SK-N-SH (cell line): ENCODE data around the gene NUMBL.

ENCODE experiments used
- CHD2 ChIP-seq: fragments of 150-350 bp; IDR thresholded peaks from 2 replicates; pipeline ENCODE4 v1.6.1; 2018; ENCODE audit warnings: low read length; ENCODE audit not compliant: partially characterized antibody
- EZH2phosphoT487 ChIP-seq: fragments of 200-600 bp; sonication (generic); IDR thresholded peaks from 2 replicates; pipeline ENCODE4 v1.6.1; 2017; ENCODE audit warnings: low read depth, mixed run types, mild to moderate bottlenecking, antibody characterized with exemption, moderate library complexity, borderline replicate concordance
- RFX5 ChIP-seq: IDR thresholded peaks from 2 replicates; pipeline ENCODE4 v1.6.1; 2012; ENCODE audit warnings: mild to moderate bottlenecking, improper control_type of control experiment, low read length
- TF ChIP-seq, protein P1 (sequence below): fragments of 200-600 bp; sonication (generic); IDR thresholded peaks from 2 replicates; pipeline ENCODE4 v1.6.1; 2017; ENCODE audit warnings: antibody characterized with exemption, mild to moderate bottlenecking, moderate library complexity

DNA sequence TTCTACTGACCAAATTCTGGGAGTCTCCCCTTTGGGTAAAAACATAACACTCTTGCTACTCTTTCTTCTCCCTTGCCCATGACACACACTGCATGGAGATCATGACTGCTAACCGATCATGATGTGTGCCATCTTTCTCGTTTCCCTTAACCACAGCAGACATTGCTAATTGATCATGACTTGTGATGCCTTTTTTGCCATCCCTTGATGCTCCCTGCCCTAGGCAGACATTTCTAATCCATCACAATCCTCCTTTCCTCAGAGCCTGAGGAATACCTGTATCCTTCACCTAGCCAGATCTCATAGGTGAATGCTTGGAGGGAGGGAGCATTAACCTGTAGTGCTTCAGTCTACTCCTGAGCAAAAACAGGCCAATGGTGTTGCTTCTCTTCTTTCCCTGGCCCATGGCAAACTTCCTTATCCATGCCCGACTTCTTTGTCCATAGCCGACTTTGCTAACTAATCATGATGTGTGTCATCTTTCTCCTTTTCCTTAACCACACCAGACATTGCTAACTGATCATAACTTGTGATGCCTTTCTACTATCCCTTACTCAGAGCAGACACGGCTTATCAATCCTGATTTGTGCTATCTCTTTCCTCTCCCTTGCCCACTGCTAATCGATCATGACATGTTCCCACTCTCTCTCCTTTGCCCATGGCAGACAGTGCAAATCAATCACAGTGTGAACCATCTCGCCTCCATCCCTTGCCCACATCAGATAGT lies 17.7 kb downstream of the NUMBL start:
- TF ChIP-seq, protein P1, sequence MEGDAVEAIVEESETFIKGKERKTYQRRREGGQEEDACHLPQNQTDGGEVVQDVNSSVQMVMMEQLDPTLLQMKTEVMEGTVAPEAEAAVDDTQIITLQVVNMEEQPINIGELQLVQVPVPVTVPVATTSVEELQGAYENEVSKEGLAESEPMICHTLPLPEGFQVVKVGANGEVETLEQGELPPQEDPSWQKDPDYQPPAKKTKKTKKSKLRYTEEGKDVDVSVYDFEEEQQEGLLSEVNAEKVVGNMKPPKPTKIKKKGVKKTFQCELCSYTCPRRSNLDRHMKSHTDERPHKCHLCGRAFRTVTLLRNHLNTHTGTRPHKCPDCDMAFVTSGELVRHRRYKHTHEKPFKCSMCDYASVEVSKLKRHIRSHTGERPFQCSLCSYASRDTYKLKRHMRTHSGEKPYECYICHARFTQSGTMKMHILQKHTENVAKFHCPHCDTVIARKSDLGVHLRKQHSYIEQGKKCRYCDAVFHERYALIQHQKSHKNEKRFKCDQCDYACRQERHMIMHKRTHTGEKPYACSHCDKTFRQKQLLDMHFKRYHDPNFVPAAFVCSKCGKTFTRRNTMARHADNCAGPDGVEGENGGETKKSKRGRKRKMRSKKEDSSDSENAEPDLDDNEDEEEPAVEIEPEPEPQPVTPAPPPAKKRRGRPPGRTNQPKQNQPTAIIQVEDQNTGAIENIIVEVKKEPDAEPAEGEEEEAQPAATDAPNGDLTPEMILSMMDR = no peak
- TF ChIP-seq CHD2 (no peak), RFX5 (no peak), EZH2phosphoT487 (no peak)
